AG08395 (cell line): ENCODE results near the gene MFNG.

Experiments
- DNase-seq: peaks from one replicate; pipeline ENCODE4 v3.0.0; 2012; ENCODE audit warnings: mixed read lengths, low spot score

The MFNG gene

GRCh38 chr22:37421468-37421877, 64.7 kb downstream of the MFNG start:
- no peak for DNase-seq

- no peak for DNase-seq
Observed at GRCh38 chr22:37420686-37421467, 65.3 kb downstream of the MFNG start.

- DNase-seq, result no peak
Observed at GRCh38 chr22:37419969-37420685, 66.1 kb downstream of the MFNG start.

- DNase-seq, result no peak
Observed at GRCh38 chr22:37419370-37419968, 66.7 kb downstream of the MFNG start.
